ENCODE measurements around the gene GBP5.
"Not testable (repeated sequence)": the region's sequence is repeated elsewhere in the genome, so short reads cannot be mapped to it uniquely, and the experiment has no call there.

GBP5 gene

DNA sequence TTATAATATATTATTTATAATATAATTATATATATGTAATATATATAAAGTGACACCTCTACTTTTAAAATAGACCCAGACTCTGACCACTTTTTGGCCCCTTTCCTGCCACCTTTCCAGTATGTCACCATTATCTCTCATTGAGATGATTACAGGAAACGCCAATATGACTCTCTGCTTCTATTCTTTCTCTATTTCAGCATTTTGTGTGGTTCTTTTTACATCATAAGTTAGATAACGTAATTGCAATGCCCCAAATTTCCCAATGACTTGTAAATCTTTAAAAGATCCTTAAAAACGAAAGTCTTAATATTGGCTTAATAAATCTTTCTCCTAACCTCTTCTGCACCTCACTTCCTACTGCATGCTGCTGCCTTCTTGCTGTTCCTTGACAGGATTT is 8.1 kb upstream of the GBP5 start:
- DNase-seq (ENCODE audit: low read depth), result no peak

DNA sequence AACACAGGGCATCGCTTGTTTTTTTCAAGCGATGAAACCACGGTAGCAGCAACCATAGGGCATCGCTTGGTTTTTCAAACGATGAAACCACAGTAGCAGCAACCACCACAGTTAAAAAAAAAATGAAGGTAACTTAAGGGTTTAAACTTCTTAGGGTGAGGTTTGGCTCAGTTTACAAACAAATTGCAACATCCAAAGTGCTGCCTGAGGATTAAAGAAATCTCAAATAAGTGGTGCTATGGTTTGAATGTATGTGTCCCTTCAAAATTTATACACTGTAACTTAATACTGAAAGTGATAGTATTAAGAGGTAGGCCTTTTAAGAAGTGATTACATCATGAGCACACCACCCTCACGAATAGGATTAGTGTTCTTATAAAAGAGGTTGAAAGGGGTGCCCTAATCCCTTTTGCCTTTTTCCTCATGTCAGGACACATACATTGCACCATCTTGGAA is 6.4 kb upstream of the GBP5 start:
- no peak for DNase-seq (ENCODE audit: low read depth)

DNA sequence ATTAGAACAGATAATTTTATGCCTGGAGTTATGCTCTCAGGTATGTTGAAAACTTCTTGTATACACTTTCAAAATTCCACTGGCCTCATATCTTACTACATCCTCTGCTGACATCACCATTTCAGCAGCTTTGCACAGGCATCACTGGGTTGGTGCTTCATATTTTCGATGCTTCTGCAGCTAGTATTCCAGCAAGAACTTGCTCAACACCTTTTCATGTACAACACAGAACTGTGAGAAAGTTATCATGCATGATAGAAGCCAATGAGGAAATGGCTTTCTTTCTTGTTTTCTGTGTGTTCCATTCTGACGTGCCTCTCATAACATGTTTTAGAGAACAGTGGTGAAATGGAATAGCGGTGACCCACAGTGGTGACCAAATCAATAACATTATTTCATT is 5.1 kb upstream of the GBP5 start:
- DNase-seq (ENCODE audit: low read depth), result peak; percentile 28

DNA sequence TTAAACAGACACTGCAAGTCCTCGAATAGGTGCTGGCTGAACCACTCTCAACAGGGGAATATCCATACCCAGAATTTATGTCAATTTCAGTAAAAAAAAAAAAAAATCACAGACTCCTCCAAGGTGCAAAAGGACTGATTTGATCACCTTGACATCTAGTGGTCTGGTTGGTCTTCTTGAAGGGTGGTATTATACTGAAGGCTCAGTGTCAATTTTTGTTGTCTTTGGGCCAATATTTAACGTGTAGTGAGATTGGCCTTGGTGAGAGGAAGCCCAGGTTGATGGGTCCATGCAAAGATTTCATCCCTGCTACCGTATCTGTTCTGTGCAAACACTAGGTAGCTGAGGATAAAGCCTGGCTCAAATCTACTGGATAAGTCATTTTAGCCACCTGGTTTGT is 4.0 kb upstream of the GBP5 start:
- no peak for DNase-seq (ENCODE audit: low read depth)

DNA sequence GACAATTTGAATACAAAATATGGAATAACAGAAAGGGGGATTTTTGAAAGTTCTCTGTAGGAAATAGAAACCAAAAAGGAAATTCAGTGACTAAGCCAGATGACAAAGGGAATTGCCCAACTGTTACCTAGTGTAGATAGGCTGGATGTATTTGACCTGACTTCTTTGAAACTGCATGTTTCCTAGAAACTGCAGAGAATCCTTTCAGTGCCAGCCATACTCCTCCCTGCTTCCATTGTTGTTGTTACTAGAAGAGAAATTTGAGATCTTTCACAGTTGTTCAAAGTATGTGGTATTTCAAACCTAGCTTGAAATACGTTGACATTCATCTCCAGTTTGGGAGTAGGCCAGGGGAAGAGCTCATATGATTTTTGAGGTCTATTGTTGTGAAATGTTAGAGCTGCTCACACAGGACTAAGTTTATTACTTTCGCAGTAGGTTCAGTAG is 1.8 kb upstream of the GBP5 start:
- peak; percentile 44 for DNase-seq (ENCODE audit: low read depth)

DNA sequence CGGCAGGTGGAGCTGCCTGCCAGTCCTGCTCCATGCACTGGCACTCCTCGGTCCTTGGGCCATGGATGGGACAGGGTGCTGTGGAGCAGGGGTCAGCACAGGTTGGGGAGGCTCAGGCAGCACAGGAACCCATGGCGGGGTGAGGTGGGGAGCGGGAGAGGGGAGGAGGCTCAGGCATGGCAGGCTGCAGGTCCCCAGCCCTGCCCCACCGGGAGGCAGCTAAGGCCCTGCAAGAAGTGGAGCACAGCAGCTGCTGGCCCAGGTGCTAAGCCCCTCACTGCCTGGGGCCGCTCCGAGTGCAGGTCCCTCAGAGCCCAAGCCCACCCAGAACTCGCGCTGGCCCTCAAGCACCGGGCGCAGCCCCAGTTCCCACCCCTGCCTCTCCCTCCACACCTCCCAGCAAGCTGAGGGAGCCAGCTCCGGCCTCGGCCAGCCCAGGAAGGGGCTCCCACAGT is 691 bp upstream of the GBP5 start:
- DNase-seq (ENCODE audit: low read depth), result no peak

DNA sequence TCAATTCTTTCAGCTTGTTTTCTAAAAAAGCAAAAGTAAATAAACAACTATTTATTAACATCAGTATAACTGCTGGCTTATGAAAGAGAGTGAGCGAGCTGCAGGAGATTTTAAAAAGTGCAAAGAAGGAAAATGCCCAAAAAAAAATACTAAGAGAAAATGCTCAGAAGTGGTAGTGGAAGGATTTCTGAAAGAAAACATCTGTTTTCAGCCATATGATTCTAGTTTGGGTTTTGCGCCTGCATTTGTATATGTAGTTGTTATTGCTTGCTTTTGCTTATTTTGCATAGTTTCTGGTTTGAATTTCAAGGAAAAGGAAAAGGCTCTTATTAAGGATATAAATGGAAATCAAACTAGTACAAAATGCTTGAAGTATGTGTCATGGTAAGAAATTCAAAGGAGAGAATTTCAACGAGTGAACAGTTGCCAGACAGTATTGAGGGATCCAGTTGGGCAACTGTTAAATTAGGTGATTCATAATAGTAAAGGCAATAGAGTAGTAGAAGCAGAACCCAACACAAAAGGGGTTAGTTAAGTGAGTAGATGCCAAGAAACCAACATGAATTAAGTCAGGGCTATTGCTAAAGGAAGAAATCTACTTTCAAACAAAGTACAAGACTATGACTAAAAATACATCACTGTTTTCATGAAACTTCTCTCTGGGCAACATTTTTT is 1.2 kb downstream of the GBP5 start:
- no peak for DNase-seq (ENCODE audit: low read depth)

DNA sequence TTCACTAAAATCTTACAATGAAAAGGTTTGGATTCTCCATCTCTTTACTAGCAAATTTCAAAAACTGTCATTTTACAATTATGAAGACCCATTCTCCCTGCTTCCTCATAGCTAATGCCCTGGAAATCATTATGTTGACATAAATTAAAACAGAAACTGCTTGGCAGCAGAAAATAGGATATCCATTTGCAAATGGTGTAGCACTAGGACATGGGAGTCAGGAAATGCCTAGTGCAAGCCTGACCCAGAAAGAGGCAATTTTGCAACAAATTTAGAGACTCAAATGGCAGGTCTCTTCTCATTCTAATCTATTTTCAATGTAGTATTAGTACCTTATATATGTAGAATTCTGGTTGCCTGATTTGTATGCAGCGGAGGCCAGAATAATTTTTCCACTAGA is 2.2 kb downstream of the GBP5 start:
- no peak for DNase-seq (ENCODE audit: low read depth)

DNA sequence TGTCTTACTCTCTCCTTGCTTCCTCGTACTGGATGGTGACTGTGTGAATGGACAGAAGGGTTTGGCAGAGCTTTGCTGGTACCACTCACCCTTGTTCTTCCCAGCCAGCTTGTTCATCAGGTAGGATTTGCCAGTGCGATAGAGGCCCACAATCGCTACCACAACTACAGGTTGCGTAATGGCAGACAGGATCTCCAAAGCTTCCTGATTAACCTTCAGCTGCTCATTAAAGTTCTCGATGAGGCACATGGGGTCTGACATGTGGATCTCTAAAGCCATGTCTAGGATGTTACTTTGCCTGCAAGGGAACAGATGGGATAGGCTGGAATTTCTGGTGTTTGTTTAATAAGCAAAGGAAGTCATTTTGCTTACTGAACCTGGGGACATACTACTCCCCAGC is 3.4 kb downstream of the GBP5 start:
- DNase-seq (ENCODE audit: low read depth), result no peak

DNA sequence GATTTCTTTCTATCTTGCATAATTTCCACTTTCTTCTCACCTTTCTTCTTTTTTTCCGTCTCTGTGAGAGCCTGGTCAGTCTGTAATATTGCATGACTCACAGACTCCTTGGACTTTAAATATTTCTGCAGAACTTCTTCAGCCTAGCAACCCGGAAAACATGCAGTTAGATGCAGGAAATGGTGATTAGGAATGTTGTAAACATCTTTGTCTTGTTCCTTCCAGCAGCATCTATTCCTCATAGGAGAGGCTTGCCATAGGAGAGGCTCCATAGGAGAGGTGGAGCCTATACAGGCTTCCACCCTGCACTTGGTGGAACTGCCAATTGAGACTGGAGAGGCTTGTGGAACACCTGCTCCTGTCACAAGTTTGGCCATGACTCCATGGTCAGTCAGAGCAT is 10.0 kb downstream of the GBP5 start:
- peak; percentile 45 for DNase-seq (ENCODE audit: low read depth)

DNA sequence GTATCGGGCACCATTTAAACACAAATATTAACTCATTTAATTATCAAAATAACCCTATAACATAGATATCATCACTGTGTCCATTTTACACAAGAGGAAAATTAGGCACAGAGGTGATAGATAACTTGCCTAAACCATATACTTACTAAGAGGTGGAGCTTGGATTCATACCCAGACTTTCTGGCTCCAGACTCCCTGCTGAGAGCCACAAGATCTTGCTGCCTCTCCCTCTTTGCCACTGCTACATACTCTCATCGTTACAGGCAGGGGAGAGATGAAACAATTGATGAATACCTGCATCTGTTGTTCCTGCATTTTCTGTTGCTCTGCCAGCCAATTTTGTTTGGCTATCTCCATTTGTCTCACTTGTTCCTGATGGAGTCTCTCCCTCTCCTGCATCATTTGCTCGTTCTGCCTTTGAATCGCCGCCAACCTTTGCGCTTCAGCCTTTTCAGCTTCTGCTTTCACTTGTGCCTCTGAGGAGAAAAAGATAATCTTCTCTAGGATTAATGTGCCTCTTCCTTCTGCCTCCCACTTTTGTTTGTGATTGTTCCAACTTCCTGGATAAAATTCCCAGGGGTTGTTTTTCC is 10.6 kb downstream of the GBP5 start:
- no peak for DNase-seq (ENCODE audit: low read depth)

DNA sequence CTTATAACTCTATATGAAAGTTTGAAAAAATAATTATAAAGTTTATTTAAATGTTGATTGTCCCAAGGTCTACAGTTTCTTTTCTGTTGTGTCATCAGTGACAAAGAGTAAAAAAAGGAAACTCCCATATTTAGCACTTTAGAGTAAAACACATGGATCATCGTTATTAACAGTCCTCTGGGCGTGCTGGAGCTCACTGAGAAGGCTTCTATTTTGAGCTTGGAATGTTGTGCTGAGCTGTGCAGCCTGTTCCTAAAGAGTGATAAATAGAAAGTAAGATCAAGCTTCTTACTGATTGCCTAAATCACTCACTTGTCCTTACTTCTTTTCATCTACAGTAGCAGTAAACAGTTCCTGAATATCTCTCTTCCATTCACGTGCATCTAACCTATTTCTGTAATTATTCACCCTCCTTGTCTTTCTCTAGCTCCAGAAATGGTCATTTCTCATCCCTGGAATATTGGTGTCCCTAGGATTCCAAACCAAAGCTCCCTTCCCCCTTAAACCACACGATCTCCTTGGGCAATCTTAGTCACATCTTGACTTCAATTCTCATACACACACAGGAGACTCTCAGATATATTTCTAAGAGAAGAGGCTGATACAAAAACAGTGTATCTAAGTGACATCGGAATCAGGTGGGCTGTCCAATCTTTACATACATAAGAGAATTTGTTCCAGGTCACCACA is 11.9 kb downstream of the GBP5 start:
- DNase-seq (ENCODE audit: low read depth), result no peak

DNA sequence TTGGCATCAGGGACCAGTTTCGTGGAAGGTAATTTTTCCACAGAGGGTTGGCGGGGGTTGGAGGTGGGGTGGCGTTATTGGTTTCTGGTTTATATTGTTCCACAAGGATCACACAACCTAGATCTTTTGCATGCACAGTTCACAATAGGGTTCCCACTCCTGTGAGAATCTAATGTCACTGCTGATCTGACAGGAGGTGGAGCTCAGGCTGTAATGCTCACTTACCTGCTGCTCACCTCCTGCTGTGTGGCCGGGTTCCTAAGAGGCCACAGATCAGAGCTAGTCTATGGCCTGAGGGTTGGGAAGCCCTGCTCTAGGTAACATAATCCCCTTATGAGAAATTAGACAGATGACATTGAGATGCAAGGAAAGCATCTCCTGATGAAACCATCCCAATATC is 12.6 kb downstream of the GBP5 start:
- DNase-seq (ENCODE audit: low read depth), result no peak

DNA sequence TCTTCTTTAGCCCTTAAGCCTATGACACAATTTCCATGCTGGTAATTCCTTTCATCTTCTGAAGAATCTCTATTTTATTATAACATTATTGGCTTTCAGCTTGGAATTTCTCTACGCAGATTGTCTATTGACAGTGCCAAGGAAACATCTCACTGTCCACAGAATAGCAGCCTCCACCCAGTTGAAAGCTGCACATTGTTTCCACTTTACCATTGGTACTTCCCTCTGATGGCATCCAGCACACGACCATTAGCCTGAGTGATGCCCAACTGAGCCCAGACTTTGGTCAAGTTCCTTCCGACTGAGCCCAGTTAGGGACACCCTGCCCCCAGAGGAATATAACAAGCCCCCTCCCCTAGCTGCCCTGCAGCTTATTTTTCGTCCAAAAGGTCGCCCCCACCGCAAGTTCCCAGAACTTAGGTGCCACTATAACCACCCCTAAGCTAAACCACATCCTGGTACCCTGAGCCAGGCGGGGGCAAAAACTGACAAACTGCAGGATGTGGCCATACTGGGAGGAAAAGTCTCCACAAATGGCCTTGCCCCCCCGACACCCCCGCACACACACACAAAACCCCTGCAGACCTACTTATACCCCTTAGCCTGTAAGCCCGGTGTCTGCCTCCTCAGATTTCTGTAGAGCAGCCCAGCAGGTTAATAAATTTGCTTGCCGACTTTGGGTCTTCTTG is 13.2 kb downstream of the GBP5 start:
- DNase-seq (ENCODE audit: low read depth), result no peak

DNA sequence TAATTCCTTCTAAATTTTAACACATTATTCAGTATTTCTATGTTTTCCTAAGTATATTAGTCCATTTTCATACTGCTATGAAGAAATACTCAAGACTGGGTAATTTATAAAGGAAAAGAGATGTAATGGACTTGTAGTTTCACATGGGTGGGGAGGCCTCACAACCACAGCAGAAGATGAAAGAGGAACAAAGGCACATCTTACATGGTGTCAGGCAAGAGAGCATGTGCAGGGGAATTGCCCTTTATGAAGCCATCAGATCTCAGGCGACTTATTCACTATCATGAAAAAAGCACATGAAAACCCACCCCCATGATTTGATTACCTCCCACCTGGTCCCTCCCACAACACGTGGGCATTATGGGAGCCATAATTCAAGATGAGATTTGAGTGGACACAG is 15.6 kb downstream of the GBP5 start:
- DNase-seq (ENCODE audit: low read depth), result no peak

DNA sequence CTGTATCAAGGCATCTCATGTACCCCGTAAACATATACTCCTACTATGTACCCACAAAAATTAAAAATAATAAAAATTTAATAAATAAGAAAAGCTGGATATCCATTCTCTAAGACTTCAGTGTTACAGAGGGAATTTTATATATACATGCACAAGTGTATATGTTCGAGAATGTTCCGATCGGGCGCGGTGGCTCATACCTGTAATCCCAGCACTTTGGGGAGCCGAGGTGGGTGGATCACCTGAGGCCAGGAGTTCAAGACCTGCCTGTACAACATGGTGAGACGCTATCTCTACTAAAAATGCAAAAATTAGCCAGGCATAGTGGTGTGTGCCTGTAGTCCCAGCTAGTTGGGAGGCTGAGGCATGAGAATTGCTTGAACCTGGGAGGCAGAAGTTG is 17.1 kb downstream of the GBP5 start:
- not testable (repeated sequence) for DNase-seq (ENCODE audit: low read depth)

DNA sequence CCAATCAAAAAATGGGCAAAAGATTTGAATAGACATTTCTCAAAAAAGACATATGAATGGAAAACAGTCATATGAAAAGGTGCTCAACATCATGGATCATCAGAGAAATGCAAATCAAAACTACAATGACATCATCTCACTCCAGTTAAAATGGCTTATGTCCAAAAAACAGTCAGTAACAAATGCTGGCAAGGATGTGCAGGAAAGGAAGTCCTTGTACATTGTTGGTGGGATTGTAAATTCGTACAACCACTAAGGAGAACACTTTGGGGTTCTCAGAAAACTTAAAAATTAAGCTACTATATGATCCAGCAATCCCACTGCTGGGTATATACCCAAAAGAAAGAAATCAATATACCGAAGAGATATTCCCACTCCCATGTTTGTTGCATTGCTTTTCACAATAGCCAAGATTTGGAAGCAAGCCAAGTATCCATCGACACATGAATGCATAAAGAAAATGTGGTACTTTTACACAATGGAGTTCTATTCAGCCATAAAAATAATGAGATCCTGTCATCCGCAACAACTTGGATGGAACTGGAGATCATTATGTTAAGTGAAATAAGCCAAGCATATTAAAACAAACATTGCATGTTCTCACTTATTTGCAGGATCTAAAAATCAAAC is 17.9 kb downstream of the GBP5 start:
- DNase-seq (ENCODE audit: low read depth), result no peak

DNA sequence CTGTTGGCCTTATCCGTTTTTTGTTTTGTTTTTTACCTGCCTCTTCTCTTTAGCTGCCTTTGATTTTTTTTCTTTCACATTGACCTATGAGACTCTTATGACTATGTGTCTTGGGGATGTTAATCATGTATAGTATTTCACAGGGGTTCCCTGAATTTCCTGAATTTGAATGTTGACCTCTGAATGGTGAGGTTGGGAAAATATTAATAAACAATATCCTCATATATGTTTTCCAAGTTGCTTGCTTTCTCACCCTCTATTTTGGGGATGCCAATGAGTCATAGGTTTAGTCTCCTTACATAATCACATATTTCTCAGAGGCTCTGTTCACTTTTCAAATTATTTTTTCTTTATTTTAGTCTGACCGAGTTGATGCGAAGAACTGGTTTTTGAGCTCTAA is 29.6 kb downstream of the GBP5 start:
- DNase-seq (ENCODE audit: low read depth), result no peak

All from amniotic epithelial cell (primary cell).